ENCODE measurements around the gene DLG3. TPM values are rescaled to one million over a fixed set of nuclear protein-coding genes. Genes with fewer than 3 reads are reported as not detected.

DLG3 gene
- total RNA-seq, 1 donor from 2014 or later: 1.6 TPM

DNA sequence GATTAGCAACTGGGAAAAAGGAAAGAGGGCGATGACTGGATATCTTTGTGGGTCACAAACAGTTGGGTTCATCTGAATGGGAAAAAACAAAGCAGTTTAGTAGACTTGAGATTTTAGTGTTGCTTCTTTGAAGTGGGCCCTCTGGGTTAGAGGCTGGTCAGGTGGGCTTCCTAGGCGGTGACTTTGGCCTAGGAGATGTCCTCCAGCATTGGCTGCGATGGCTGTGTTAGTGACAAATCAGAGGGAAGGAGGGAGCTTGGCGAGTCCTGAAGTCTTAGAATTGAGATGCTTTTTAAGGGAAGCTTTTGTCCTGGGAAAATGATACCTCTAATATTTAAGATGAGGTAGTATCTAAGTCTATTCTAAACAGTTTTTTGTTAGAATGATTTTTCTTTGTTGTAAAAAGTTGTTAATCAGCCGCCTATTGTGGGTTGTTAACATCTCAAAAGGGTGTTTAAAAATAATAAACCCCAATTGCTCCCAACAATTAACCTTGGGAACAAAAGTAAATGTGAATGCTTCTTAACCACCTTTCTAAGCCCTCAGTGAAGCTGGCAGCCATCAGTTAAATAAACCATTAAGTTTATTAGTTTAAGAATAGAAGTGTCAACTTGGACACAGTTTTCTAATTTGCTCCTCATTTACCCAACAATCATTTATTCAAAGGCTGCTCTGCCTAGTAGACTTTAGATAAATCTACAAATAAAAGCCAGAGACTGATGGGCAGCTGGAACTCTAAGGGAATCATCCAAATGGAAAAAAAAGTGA lies 31.7 kb downstream of the DLG3 start:
- DNase-seq (ENCODE audit: low spot score) (no peak), ATAC-seq (no peak)

DNA sequence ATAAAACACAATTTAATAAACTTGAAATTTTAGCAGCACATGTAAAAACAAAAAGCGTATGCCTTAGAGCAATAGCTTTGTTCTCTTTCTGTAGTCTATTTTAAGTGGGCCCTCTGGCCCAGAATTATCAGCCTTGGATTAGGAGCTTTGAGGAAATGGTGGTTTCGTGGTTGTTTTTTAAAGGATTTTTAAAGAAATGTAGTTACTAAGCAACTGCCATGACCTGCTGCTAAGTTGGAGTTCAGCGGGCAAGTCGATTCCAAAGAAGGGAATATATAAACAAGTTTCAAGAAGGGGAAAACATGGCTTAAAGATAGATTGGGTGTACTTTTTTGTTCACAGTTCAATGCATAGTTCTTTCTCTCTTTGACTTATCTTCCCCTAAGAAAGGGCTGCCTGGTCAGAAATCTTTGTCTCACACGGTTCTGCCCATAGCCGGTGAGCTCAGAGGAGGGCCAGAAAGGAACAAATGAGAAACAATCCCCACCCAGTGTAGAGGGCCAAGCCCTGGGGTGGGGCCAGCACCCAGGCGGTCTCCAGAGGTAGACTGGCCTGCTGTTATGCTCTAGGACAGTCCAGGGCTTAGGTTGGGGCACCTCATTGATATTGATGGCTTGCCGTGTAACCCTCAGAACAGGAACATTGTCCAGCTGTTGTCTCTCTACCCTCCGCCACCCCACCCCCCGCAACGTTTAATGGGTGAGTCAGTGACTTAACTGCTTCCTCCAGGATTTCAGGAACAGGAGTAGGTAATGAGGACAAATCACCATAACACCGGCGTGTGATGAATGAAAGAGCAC lies 32.5 kb downstream of the DLG3 start:
- ATAC-seq: no peak
- no peak for DNase-seq (ENCODE audit: low spot score)

DNA sequence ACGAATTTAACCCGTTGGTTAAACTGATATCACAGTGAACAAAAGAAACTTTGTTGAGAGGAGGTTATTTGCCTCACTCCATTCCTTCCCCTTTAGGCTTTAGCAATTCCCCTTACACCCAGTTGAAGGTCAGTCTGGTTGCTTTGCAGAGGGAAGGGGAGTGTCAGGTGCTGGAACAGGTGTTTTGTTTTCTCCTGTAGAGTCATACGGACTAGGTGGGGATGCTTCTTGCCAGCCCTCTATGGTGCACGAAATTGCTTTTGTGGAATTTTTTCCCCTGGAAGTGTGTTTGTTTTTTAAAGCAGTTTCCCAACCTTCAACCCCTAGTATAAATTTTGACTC lies 33.1 kb downstream of the DLG3 start:
- no peak for ATAC-seq
- no peak for DNase-seq (ENCODE audit: low spot score)

DNA sequence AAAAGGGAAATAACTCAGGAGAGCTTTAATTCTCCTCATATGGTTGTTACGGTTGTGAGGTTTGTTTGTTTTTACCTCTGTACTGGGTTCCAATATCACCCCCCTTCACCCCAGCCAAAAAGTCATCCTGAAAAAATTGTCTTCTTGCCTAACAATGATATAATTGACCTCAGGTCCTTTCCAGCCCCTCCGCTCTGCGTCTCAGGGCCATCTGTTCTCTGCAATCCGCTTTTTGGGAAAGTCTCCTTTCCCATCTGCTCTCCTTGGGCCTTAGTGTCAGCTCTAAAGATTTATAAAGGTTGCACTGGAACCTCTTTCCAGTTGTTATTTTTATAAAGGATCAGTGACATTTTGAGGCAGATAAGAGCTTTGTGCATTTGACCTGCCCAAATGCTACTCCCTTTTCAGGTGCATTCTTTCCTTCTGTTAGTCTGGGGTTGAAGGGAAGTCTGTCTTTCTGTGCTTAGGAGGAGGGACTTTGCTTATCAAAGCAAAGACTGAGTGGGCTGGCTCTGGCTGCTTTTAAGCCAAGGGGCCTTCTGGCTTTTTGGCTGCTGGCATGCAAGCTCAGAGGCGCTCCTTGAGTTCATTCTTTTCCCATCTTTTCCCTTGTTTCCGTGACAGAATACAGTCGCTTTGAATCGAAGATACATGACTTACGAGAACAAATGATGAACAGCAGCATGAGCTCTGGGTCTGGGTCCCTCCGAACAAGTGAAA lies 34.1 kb downstream of the DLG3 start:
- no peak for ATAC-seq
- DNase-seq (ENCODE audit: low spot score): no peak

DNA sequence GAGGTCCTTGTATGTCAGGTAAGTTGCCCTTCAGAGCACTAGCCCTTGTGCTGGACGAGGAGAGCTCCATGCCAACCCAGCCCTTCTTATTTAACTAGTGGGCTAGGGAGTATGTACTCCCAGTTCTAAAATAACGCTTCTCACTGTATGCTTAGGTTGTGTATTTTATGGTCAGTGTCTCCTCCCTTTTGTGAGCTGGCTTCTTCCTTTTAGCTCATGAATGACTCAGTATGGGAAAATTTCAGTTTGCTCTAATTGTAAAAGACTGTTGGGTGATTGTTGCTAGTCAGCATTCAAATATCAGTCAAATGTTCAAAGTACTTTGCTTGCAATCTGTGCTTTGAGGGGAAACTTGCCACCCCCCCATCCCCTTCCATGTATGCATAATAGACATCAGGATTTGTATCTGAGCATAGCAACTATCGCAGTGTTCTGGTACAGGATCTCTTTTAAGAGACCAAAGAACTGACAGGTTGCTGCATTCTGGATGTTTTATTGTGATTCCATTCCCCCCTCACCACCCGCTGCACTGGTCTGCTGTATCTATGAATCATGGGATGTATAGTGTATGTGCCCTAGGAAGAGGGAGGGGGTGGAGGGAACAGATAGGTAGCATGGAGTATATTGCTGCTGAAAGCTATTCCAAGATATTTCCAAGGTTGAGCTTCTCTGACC lies 34.7 kb downstream of the DLG3 start:
- ATAC-seq (no peak), DNase-seq (ENCODE audit: low spot score) (no peak)

DNA sequence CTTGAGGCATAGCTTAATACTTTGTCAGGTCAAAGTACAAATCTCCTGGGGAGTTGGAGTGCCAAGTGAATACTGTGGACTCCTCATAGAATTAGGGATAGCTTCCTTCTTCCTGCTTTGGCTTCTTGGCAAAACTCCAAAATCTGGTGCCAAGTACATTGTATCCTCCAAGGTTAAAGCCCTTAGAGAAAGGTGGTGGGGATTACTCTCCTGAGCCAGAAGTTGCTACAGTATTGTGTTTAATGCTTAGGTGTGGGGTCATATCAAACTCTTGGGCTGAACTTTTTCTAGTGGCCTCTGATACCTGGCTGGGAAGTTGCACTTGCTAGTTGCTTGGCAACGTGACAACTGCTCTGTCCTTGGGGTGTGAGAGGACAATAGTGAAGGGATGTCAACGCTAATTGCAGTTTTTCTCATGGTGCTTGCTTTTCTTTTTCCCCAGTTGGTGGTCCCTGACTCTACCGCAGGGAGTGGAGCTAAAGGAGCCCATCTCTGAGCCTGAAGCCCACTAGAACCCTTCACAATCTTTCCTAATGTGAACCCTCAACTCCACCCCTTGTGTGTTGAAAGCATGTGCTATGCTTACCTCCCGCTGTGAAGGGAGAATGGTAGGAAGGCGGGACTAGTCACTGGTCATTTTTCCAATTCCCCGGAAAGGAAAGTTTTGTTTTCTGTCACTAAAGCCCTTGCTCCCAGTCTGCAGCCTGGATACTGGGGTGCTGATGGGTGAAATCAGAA lies 35.5 kb downstream of the DLG3 start:
- ATAC-seq (no peak), DNase-seq (ENCODE audit: low spot score) (no peak)

DNA sequence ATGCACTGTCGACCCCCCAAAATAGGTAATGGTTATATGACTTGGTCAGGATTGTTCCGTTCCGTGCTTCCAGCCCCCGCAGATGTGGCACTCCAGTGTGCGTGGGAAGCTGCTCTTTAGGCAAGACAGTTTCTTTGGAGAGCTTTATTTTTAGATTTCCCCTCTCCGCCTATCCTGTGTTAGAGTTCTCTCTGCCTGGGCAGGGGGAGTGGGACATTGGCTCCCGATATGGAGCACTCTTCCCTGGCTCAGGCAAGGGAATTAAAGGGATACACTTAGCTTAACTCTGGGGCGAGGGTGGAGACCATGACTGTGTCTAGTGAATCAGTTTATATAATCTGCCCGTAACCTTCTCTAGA lies 36.0 kb downstream of the DLG3 start:
- no peak for ATAC-seq
- no peak for DNase-seq (ENCODE audit: low spot score)

DNA sequence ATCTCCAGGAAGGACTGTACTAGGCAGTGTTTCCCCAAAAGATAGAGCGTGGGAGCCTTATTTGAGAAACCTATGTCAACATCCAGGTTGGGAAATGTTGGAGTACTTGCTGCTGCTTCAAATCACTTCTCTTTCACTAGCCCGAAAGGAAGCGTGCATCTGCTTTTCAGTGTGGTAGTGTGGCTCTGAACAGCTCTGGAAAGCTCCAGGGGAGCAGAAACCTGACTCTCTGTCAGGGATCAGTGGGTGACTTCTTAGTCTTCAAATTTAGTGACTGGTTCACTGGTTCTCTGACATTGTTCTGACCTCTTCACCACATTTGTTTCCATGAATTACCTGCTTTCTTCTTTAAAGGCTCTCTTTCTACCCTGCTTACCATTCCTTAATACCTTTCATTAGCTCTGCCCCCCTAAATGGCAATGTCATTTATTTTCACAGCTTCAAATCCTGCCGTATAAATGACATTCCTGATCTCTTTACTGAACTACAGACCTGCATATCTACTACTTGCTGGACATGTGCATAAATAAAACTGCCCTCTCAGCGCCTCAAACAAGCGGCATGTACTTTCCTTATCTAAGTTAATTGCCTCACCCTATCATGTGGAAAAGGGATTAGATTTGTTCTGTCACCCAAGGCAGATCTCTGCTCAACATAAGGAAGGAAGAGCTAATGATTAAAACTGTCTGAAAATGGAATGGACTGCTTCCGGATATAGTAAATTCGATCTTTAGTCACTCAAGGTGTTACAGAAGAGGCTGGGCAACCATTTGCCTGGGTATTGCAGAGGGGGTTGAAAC lies 37.0 kb downstream of the DLG3 start:
- DNase-seq (ENCODE audit: low spot score): no peak
- ATAC-seq: no peak

DNA sequence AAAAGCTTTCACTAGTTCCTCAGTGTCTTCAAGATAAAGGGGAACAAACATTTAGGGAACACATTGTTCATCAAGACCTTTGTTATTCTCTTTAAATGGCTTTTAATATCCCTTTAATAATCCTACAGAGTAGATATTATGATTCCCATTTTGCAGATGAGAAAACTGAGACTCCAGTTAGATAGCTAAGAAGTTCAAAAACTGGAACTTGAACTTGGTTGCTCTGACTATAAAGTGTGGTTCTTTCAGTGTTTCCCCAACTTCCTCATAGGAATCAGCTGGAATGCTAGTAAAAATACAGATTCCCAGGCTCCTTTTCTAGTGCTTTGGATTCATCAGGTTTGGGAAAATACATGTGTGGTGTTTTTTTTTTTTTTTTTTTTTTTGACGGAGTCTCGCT lies 37.7 kb downstream of the DLG3 start:
- ATAC-seq (no peak), DNase-seq (ENCODE audit: low spot score) (no peak)

DNA sequence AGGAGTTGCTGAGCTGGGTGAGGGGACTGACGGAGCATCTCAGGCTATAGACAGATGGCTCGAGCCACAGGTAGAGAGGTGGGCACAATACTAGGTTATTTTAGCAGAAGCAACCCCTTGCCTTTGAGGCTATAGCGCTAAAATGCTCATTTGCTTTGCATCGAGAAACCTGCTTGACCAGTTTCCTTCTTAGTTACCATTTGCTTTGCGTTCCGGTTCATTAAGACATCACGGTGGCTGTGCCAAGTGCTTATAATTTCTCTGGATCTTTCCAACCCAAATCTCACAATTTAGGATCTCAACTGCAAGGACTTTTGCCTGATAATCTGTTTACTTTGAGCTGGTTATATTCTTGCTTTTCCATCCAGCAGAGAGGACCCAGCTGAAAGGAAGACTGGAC lies 40.8 kb downstream of the DLG3 start:
- no peak for DNase-seq (ENCODE audit: low spot score)
- no peak for ATAC-seq

DNA sequence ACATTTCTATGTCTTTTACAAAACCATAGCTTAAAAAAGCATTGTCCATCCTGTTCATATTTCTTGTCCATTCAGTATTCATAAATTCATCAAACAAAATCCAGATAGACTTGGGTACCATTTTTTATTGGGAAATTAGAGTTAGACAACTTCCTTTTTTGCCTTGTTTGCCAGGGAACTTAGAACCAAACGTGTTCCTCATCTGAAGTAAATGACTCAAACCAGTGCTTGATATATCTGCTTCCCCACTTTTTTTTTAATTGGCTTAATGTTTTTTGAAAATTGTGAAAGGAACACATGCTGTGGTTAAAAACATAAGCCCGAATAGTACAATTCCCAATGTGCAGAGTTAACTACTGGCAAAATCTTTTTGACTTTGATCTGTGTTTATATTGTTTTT lies 44.2 kb downstream of the DLG3 start:
- DNase-seq (ENCODE audit: low spot score): no peak
- no peak for ATAC-seq

DNA sequence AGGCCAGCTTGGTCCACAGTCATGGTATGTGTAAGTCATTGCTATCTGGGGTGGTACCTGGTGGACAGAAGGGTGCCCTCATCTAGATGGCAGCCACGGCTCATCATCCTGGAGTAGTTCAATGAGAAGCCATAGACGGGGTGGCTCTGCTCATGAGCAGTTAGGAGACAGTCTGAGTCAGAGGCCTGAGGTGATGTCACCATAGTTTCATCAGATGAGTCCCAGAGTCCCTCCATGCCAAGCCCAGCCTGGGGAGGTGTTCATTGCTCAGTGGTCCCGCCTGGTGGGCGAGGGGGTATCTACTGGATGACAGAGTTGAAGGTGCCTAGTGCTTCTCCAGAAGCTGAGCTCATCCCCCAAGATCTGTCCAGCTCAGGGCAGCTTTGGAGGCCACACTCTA lies 49.8 kb downstream of the DLG3 start:
- no peak for ATAC-seq
- DNase-seq (ENCODE audit: low spot score): no peak

DNA sequence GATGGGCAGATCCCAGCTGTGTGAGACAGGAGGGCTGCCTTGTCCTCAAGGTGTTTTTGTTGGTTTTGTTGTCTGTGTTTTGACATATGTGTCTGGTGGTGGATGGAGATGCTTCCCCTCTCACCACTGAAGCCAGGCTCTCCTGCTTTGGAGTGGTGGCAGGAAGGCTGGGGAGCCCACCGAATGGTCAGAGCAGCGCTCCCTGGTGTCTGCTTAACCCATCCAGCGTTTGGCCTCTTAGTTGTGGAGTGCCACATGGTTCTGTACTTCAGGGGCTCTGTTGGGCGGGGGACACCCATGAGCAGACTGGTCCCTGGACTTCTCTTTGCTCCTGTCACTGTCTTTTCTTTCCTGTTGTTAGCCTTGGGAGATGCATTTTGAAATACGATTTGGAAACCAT lies 51.9 kb downstream of the DLG3 start:
- DNase-seq (ENCODE audit: low spot score): no peak
- no peak for ATAC-seq

DNA sequence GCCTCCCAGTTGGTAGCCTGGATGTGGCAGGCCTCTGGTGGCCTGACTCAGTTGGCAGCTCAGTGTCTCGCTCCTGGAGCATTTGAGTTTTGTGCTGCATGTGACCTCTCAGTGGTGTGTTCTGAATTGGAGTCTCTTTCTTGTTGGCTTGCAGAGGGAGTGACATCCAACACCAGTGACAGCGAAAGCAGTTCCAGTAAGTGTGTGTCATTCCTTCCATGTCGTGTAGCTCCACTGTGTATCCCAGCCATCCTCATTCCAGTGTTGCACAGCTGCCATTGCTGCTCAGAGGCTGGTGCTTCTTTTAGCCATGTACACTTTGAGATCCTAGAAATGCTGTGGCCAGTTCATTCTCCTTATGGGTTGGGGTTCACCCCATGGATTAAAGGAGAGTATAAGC lies 52.4 kb downstream of the DLG3 start:
- DNase-seq (ENCODE audit: low spot score) (no peak), ATAC-seq (no peak)

DNA sequence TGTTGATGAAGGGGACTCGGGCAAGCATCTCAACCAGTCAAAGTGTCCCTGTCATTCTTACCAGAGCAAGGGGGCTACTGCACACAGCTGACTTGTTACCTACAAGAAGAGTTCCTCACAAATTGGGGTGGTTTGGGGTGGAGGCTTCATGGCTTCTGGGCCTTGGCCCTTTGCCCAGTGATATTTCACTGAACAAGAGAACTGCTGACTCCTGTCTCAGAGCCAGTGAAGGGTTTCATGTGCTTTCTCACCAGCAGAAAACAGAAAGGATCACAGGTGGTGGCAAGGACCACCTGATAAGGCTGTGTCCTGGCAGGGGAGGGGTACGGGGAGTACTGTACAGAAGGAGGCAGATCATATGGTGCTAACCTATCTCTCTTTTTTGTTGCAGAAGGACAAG lies 53.5 kb downstream of the DLG3 start:
- ATAC-seq: no peak
- no peak for DNase-seq (ENCODE audit: low spot score)

DNA sequence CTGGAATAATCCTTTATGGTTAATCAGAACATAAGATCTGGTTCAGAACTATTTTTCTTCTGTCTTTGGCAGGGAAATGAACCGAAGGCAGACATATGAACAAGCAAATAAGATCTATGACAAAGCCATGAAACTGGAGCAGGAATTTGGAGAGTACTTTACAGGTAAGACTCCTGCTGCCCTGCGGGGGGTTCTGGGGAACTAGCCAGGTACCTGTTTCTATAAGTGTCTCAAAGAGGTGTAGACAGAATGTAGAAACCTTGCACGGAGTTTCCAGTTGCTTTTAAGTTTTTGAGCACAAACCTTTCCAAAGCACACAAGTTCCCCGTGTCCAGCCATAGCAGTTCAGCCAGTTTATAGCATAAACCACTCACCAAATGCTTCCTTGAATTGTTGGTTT lies 56.2 kb downstream of the DLG3 start:
- ATAC-seq: no peak
- DNase-seq (ENCODE audit: low spot score): no peak

DNA sequence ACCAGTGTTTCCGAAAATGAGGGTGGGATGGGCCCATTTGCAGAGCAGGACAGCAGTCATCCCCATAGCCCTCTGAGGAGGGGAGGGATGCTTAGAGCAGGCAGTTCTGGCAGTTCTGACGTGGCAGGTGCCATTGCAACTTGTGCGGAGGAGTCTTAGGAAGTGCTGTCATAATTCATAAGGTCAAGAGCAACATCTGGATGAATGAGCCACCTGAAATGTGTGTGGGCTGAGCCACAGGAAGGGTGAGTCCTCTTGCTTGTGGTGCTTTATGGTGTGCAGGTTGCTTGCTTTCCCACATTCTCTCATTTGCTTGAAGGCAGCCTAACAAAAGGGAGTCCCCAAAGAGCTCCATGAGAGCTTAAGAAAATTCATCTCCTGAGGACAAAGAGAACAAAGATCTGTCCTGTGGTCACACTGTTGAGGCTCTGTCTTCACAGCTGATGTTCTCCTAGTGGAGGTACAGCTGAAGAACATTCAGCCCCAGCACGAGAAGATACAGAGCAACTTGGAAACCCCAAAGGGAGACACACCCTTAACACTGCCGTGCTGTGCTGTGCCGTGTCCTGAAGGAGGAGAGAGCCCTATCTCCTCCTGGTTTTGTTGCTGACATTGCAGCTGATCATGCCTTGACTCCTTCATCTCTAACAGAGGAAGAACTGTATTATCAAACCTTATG lies 60.3 kb downstream of the DLG3 start:
- ATAC-seq: no peak
- no peak for DNase-seq (ENCODE audit: low spot score)

DNA sequence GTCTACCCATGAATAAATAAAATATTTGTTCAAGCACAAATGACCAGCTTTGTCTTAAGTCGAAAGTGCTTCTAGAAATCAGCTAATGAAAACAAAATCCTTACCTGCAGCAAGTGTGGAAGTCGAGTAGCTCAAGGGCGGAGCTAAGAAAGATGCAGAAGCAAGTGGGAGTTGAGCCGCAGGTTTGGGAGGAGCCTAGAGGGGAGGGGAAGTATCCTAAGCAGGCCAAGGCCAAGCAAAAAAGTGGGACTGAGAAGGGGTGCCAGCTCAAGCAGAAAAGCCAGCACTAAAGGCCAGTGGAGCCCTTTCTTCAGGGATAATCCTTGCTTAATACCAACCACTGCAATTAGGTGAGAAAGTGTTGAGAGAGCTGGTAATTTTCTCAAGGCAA lies 60.8 kb downstream of the DLG3 start:
- ATAC-seq (no peak), DNase-seq (ENCODE audit: low spot score) (no peak)

DNA sequence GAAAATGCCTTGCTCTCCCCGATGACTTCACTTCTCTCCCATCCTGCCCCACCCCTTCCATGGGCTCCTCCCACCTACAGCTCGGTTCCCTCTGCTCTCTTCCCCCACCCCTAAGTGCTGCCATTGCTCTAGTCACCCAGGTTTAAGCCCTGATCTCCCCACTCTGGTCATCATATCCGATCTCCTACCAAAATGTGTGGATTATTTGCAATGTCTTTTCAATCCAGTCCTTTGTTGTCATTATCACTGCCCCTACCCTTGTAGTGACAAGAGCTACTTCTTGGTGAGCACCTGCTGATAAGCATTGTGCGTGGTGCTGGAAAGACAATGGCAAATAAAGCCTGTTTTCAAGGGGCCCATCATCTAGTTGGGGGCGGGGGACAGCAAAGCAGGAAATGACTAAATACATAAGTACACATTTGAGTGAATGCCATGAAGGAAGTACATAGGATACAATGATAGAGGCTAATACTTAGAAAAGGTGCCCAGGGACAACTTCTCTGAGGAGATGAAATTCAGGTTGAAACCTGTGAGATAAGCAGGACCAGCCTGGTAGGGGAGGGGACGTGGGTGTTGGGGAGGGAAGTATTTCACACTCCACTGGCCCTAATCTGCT lies 63.8 kb downstream of the DLG3 start:
- DNase-seq (ENCODE audit: low spot score) (no peak), ATAC-seq (no peak)
